Stimulated activated naive CD4-positive, alpha-beta T cell treated with Interleukin-2 at 50 U/mL for 16 hours (primary cell): ENCODE data around the gene CSNK1G3.

Experiments
- DNase-seq: peaks from one replicate; lab custom pipeline; 2025; lab: John Stamatoyannopoulos, UW

CSNK1G3 gene

GRCh38 chr5:123514615-123515355 lies 2.8 kb downstream of the CSNK1G3 start:
- no peak for DNase-seq

GRCh38 chr5:123515904-123516303 lies 3.9 kb downstream of the CSNK1G3 start:
- no peak for DNase-seq

- DNase-seq: no peak
Measured at GRCh38 chr5:123517476-123517875, 5.5 kb downstream of the CSNK1G3 start.

GRCh38 chr5:123518111-123518510 lies 6.1 kb downstream of the CSNK1G3 start:
- no peak for DNase-seq

- DNase-seq: no peak
Measured at GRCh38 chr5:123520677-123521247, 8.8 kb downstream of the CSNK1G3 start.

- DNase-seq: no peak
Measured at GRCh38 chr5:123524146-123524545, 12.2 kb downstream of the CSNK1G3 start.

- no peak for DNase-seq
Measured at GRCh38 chr5:123527190-123527589, 15.2 kb downstream of the CSNK1G3 start.

GRCh38 chr5:123528065-123528464 lies 16.1 kb downstream of the CSNK1G3 start:
- no peak for DNase-seq

- DNase-seq: no peak
Measured at GRCh38 chr5:123528878-123529277, 16.9 kb downstream of the CSNK1G3 start.

GRCh38 chr5:123530728-123531127 lies 18.8 kb downstream of the CSNK1G3 start:
- no peak for DNase-seq

- DNase-seq: no peak
Measured at GRCh38 chr5:123535648-123536047, 23.7 kb downstream of the CSNK1G3 start.

- DNase-seq: no peak
Measured at GRCh38 chr5:123537256-123537655, 25.3 kb downstream of the CSNK1G3 start.

- DNase-seq: no peak
Measured at GRCh38 chr5:123537845-123538244, 25.9 kb downstream of the CSNK1G3 start.

GRCh38 chr5:123538670-123539459 lies 26.9 kb downstream of the CSNK1G3 start:
- DNase-seq: no peak

- DNase-seq: no peak
Measured at GRCh38 chr5:123540534-123540933, 28.6 kb downstream of the CSNK1G3 start.

- DNase-seq: no peak
Measured at GRCh38 chr5:123543438-123543837, 31.5 kb downstream of the CSNK1G3 start.

GRCh38 chr5:123545506-123545905 lies 33.5 kb downstream of the CSNK1G3 start:
- peak; percentile 9 for DNase-seq

GRCh38 chr5:123546657-123547056 lies 34.7 kb downstream of the CSNK1G3 start:
- DNase-seq: no peak

GRCh38 chr5:123549256-123549904 lies 37.4 kb downstream of the CSNK1G3 start:
- DNase-seq: peak; percentile 37

GRCh38 chr5:123554601-123555000 lies 42.6 kb downstream of the CSNK1G3 start:
- DNase-seq: no peak

- DNase-seq: no peak
Measured at GRCh38 chr5:123557907-123558306, 45.9 kb downstream of the CSNK1G3 start.

GRCh38 chr5:123558762-123559433 lies 46.9 kb downstream of the CSNK1G3 start:
- DNase-seq: no peak
